GM10266 (cell line): ENCODE data around the gene EXOSC10.
"Not testable (repeated sequence)": the region's sequence is repeated elsewhere in the genome, so short reads cannot be mapped to it uniquely, and the experiment has no call there.

Experiments used
- DNase-seq: peaks from one replicate; pipeline ENCODE4 v3.0.0; 2012; ENCODE audit errors: extremely low spot score
- TF ChIP-seq, protein P1 (sequence below): IDR thresholded peaks from 2 replicates; pipeline ENCODE4 v1.5.1; 2012; ENCODE audit warnings: mild to moderate bottlenecking, low read depth; ENCODE audit not compliant: control insufficient read depth, insufficient read depth; ENCODE audit errors: missing control alignments

EXOSC10 gene

DNA sequence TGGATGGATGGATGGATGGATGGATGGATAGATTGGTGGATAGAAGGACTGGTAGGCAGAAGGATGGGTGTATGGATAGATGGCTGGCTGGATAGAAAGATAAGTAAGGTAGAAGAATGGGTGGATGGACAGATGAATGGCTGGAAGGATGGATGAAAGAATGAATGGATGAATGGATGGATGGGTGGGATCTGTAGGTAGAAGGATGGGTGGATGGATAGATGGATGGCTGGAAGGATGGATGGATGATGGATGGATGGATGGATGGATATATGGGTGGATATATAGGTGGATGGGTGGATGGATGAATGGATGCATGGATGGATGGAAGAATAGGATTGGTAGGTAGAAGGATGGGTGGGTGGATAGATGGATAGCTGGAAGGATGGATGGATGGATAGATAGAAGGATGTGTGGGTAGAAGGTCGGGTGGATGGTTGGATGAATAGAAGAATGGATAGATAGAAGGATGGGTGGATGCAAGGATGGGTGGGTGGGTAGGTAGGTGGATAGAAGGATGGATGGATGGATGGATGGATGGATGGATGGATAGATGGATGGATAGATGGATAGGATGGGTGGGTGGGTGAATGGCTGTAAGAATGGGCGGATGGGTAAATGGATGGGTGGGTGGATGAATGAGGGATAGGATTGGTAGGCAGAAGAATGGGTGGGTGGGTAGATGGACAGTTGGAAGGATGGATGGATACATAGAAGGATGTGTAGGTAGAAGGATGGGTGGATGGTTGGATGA is 60.1 kb downstream of the EXOSC10 start:
- DNase-seq: no peak
- TF ChIP-seq, protein P1, sequence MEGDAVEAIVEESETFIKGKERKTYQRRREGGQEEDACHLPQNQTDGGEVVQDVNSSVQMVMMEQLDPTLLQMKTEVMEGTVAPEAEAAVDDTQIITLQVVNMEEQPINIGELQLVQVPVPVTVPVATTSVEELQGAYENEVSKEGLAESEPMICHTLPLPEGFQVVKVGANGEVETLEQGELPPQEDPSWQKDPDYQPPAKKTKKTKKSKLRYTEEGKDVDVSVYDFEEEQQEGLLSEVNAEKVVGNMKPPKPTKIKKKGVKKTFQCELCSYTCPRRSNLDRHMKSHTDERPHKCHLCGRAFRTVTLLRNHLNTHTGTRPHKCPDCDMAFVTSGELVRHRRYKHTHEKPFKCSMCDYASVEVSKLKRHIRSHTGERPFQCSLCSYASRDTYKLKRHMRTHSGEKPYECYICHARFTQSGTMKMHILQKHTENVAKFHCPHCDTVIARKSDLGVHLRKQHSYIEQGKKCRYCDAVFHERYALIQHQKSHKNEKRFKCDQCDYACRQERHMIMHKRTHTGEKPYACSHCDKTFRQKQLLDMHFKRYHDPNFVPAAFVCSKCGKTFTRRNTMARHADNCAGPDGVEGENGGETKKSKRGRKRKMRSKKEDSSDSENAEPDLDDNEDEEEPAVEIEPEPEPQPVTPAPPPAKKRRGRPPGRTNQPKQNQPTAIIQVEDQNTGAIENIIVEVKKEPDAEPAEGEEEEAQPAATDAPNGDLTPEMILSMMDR: no peak

DNA sequence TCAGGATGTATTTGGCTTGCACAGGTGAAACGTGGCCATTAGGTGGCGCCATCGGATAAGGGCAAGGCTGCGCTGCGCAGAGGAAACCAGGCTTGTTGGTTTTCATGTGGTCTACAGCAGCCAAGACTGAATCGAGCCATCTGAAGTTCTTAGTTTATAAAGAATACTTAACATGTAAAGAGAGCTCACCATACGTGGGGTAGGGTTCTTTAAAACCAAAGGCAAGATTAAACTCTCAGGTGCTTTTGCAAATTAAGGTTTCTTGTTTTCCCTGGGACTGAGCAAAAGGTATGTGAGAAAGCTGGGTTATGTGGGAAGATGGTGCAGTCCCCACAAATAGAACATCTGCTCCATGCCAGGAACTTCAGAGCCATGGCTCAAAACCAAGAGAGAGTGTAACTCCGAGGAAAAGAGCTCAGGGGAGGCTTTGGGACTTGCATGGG is 61.9 kb downstream of the EXOSC10 start:
- TF ChIP-seq, protein P1: peak; percentile 99
- DNase-seq: peak; percentile 85

DNA sequence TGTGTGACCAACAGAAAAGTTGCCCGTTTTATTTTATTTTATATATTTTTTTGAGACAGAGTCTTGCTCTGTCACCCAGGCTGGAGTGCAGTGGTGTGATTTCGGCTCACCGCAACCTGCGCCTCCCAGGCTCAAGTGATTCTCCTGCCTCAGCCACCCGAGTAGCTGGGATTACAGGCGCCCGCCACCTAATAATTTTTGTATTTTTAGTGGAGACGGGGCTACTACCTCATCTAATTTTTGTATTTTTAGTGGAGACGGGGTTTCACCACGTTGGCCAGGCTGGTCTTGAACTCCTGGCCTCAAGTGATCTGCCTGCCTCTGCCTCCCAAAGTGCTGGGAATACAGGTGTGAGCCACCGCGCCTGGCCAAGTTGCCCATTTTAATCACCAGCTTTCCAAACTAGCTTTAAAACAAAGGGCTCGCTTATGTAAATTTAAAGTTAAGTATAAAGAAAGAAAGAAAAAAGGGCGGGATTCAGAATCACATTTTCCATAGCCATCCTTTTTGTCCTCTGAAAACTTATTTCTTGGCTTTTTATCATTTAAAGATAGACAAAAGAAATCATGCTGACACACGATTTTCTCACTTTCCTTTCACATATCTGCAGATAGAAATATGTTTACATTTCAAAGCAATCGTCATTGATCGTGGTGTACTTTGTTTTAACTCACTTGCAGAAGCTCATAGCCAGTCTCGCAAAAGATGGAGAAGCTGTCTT is 62.5 kb downstream of the EXOSC10 start:
- DNase-seq: not testable (repeated sequence)

DNA sequence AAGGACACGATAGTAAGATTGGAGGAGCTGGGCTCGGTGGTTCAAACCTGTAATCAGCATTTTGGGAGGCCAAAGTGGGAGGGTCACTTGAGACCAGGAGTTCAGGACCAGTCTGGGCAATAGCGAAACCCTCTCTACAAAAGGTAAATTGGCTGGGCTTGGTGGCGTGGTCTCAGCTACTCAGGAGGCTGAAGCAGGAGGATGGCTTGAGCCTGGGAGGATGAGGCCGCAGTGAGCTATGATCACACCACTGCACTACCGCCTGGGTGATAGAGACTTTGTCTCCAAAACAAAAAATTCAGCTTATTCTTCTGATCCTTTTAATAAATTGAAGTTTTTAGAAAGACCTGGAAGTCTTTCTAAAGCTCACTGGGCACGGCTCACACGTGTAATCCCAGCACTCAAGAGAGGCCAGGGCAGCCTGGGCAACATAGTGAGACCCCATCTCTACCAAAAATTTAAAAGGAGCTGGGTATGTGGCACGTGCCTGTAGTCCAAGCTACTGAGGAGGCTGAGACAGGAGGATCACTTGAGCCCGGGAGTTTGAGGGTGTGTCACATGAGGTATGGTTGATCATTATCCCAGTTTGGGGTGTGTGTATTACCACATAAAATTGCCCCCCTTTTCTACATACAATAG is 67.9 kb downstream of the EXOSC10 start:
- TF ChIP-seq, protein P1: no peak
- DNase-seq: no peak

DNA sequence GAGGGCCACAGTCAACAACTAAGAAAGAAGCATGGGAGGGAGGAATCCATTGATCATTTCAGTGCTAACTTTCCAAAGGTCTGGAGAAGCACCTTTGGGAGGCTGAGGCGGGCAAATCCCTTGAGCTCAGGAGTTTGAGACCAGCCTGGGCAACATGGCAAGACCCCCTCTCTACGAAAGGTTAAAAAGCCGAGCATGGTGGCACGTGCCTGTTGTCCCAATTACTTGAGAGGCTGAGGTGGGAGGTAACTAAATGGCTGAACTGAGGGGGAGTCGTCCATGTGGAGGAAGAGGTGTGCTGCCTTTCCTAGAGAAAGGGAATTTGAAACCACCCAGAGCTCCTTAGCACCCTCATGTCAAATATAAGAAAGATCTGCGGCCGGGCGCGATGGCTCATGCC is 68.8 kb downstream of the EXOSC10 start:
- TF ChIP-seq, protein P1: no peak
- DNase-seq: no peak

DNA sequence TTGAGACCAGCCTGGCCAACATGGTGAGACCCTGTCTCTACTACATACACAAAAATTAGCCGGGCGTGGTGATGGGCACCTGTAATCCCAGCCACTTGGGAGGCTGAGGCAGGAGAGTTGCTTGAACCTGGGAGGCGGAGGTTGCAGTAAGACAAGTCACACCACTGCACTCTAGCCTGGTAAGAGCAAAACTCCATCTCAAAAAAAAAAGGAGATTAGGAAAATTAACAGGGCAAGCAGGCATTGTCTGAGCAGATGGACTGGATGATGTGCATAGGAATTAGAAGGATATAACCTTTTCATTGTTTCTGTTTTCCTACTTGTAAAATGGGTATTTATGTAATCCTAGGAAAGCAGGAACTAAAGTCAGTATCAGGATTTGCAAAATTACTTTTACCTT is 71.7 kb downstream of the EXOSC10 start:
- TF ChIP-seq, protein P1: no peak
- DNase-seq: no peak

DNA sequence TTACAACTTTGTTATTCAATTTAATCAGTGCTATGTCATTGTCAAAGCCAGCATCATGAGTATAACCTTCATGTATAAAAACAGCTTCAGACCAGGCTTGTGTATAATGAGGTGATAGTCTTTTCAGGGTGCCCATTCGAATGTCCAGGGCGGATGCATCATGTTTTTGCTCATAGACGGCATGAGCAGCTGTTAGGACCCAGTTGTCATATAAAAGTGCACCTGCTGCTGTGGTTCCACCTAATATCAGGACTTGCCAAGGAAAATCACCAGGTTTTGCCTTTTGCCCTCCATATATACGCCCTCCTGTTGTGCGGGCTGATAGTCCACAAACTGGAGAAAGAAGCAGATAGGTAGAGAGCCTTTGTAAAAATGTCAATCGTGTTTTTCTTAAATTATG is 72.4 kb downstream of the EXOSC10 start:
- TF ChIP-seq, protein P1: no peak

More for the DNA sequence above, 72.4 kb downstream of the EXOSC10 start:
- DNase-seq: no peak
